Activated naive CD4-positive, alpha-beta T cell treated with anti-CD3 and anti-CD28 coated beads for 36 hours (primary cell): Measurements from ENCODE around the gene CASTOR2. TPM values are rescaled to one million over a fixed set of nuclear protein-coding genes. Genes with fewer than 3 reads are reported as not detected.
"Not testable (repeated sequence)": the region's sequence is repeated elsewhere in the genome, so short reads cannot be mapped to it uniquely, and the experiment has no call there.

Experiments
- CTCF ChIA-PET: fragments of 350-600 bp; sonication (Branson Sonifier 250); formaldehyde crosslinking; loops from one replicate; lab custom pipeline; 2021; ENCODE audit warnings: antibody characterized with exemption; lab: Charles Lee
- DNase-seq: peaks from one replicate; pipeline ENCODE4 v3.0.0-alpha.2; 2020
- H3K27ac Mint-ChIP-seq: one replicate; pipeline ENCODE4 v1.8.0; 2021; ENCODE audit warnings: mild to moderate bottlenecking, mixed read lengths
- H3K27me3 Mint-ChIP-seq: one replicate; pipeline ENCODE4 v1.8.0; 2021; ENCODE audit warnings: low read depth, mixed read lengths
- H3K36me3 Mint-ChIP-seq: one replicate; pipeline ENCODE4 v1.8.0; 2021; ENCODE audit warnings: low read depth, mixed read lengths
- H3K4me1 Mint-ChIP-seq: one replicate; pipeline ENCODE4 v1.8.0; 2021; ENCODE audit warnings: low read depth, mixed read lengths
- H3K4me3 Mint-ChIP-seq: one replicate; pipeline ENCODE4 v1.8.0; 2021; ENCODE audit warnings: mild to moderate bottlenecking, moderate library complexity, mixed read lengths
- H3K9me3 Mint-ChIP-seq: one replicate; pipeline ENCODE4 v1.8.0; 2021; ENCODE audit warnings: mixed read lengths
- intact Hi-C: fragments of 100-400 bp; cut with micrococcal nuclease; formaldehyde crosslinking; loops from one replicate; pipeline ENCODE4 v1.15.1; 2023
- total RNA-seq, 2 experiments: library from RNA; stranded (reverse); gene quantifications; one replicate each; pipeline ENCODE4 v1.2.3, GENCODE V29; 2021

The CASTOR2 gene
- total RNA-seq, 2 experiments from 2014 or later, result 1.3 to 2.1 TPM

DNA sequence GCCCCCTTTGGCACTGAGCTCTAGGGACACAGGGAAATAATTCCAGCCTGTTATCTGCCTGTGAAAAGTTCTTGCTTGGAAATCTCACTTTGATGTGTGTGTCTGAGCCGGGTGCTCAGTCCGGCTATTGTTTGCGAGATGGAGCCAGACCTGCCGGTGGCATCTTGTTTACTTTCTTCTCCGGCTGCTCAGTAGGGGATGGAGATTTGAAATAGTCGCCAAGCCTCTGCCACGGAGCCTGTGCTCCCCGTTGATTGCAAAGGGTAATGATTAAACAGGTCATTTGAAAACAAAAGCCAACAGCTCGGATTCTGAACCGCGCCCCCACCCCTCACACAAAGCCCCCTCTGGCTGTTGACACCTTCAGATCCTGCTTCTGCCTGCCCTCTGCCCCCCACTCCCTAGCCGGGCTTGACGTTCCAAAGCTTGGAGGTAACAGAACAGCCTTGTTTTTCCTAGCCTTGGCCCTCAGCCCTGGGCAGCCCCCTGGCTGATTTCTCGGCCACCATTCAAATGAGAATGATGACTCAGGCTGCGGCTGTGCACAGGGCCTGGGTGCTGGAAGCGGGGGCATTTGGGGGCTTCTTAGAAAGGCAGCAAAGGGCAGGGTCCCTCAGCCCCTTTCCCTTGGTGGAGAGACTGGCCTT lies 1.8 kb downstream of the CASTOR2 start:
- intact Hi-C loops, result not testable (repeated sequence)

DNA sequence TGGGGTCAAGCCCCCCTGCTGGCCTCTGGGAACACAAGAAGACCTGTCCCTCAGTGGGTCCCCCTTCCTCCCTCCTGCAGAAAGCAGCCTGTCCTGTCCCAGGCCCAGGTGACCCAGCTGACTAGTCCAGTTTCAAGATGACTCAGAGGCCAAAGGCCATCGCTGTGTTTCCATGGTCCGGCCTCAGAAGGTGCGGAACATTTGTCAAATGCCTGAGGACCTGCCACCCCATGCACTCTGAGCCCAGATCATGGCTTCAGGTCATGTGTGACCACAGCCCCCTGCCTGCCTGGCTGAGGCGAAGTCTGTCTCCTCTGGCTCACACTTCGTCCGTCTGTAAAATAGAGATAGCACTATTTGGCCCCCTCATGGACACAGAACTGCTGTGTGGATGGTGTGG lies 2.4 kb downstream of the CASTOR2 start:
- H3K27me3 Mint-ChIP-seq, CTCF ChIA-PET, intact Hi-C loops, H3K9me3 Mint-ChIP-seq, H3K36me3 Mint-ChIP-seq, H3K4me1 Mint-ChIP-seq, H3K4me3 Mint-ChIP-seq, DNase-seq, H3K27ac Mint-ChIP-seq: not testable (repeated sequence)

More for the DNA sequence above, 1.8 kb downstream of the CASTOR2 start:
- H3K9me3 Mint-ChIP-seq, H3K27ac Mint-ChIP-seq, H3K4me3 Mint-ChIP-seq, H3K36me3 Mint-ChIP-seq, H3K4me1 Mint-ChIP-seq, H3K27me3 Mint-ChIP-seq, DNase-seq, CTCF ChIA-PET: not testable (repeated sequence)

DNA sequence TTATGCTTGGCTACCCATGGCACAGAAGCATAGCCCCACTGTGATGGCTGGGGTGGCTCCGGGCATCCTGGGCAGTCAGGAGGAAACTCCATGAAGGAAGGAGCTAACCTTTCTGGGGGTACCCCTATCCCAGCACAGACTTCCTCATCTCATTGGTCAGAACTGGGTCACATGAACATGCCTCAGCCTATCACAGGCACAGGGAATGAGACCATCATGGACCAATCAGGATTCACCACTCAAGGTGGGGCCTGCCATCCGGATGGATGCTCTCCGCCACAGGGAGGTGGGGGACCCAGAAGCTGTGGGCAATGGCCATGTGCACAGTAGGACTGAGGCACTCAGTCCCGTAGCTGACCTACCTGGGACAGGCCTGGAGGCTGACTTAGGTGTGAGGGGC lies 6.9 kb downstream of the CASTOR2 start:
- H3K4me3 Mint-ChIP-seq, H3K27me3 Mint-ChIP-seq, H3K27ac Mint-ChIP-seq, DNase-seq, intact Hi-C loops, H3K9me3 Mint-ChIP-seq, H3K36me3 Mint-ChIP-seq, CTCF ChIA-PET, H3K4me1 Mint-ChIP-seq: not testable (repeated sequence)

DNA sequence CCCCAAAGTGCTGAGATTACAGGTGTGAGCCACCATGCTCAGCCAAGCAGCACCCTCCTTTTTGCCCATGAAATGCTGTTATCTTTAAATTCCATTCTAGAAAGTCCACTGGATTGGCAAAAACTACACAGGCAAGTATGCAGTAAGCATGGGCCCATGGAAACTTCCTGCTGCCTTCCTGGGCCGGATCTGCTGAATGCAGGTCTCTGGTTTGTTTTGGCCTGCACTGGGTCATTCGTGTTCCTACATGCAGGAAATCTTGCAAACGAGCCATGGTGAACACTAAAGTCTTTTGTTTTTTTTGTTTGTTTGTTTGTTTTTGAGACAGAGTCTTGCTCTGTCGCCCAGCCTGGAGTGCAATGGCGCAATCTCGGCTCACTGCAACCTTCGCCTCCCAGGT lies 7.9 kb downstream of the CASTOR2 start:
- intact Hi-C loops, H3K4me1 Mint-ChIP-seq, H3K9me3 Mint-ChIP-seq, H3K36me3 Mint-ChIP-seq, CTCF ChIA-PET, DNase-seq, H3K27ac Mint-ChIP-seq, H3K27me3 Mint-ChIP-seq, H3K4me3 Mint-ChIP-seq: not testable (repeated sequence)

DNA sequence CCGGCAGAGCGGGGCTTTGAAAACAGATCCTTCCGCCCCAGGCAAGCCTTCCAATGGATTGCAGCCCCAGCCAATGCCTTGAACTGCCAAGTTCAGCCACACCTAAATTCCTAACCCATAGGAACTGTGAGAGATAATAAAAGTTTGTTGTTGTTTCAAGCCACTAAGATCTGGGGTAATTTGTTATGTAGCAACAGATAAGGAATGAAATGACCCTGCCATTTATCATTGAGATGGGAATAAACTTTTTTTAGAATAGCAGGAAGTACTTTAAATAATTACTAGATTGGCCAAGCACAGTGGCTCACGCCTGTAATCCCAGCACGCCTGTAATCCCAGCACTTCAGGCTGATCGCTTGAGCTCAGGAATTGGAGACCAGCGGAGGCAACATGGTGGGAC lies 11.5 kb downstream of the CASTOR2 start:
- DNase-seq, H3K4me3 Mint-ChIP-seq, CTCF ChIA-PET, H3K27me3 Mint-ChIP-seq, H3K27ac Mint-ChIP-seq, H3K9me3 Mint-ChIP-seq, H3K36me3 Mint-ChIP-seq, intact Hi-C loops, H3K4me1 Mint-ChIP-seq: not testable (repeated sequence)

DNA sequence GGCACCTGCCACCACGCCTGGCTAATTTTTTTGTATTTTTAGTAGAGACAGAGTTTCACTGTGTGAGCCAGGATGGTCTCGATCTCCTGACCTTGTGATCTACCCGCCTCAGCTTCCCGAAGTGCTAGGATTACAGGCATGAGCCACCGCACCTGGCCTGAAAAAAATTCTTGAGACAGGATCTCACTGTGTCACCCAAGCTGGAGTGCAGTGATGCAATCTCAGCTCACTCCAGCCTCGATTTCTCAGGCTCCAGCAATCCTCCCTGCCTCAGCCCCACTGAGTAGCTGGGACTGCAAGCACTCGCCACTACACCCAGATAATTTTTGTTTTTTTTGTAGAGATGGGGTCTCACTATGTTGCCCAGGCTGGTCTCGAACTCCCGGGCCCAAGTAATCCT lies 13.0 kb downstream of the CASTOR2 start:
- CTCF ChIA-PET, H3K9me3 Mint-ChIP-seq, H3K4me1 Mint-ChIP-seq: not testable (repeated sequence)

DNA sequence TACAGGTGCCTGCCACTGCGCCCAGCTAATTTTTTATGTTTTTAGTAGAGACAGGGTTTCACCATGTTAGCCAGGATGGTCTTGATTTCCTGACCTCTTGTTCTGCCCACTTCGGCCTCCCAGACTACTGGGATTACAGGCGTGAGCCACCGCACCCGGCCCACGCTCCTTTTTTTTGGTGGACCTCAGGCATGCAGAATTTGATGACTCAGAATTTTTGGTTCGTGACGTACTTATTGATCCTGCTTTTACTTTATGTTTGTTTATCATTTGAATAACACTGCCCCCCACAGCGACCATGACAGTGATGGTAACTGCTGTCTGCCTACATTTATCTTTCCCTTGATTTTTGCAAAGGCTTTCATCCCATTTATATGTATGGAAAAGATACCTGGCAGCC lies 23.9 kb downstream of the CASTOR2 start:
- H3K27me3 Mint-ChIP-seq, H3K4me1 Mint-ChIP-seq, CTCF ChIA-PET, H3K27ac Mint-ChIP-seq, H3K36me3 Mint-ChIP-seq, H3K9me3 Mint-ChIP-seq, DNase-seq, H3K4me3 Mint-ChIP-seq, intact Hi-C loops: not testable (repeated sequence)

More for the DNA sequence above, 13.0 kb downstream of the CASTOR2 start:
- H3K4me3 Mint-ChIP-seq, H3K36me3 Mint-ChIP-seq, H3K27ac Mint-ChIP-seq, H3K27me3 Mint-ChIP-seq, DNase-seq, intact Hi-C loops: not testable (repeated sequence)

DNA sequence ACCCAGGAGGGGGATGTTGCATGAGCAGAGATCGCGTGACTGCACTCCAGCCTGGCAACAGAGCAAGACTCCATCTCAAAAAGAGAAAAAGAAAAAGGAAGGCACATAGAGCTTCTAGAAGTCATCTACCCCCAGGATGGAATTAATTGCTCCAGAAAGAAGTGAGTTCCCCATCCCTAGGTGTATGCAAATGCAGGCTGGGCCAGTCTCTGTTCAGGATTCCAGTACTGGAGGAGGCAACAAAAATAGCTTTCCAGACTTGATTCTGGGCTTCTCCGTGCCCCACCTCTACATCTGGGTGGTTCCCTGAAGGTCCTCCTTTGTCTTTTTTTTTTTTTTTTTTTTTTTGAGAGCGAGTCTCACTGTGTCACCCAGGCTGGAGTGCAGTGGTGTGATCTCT lies 28.6 kb downstream of the CASTOR2 start:
- Mint-ChIP-seq H3K4me3 (no peak overlapping the region), H3K36me3 (no peaks in the 10 kb centered on the region), H3K27me3 (no peaks in the 10 kb centered on the region), H3K27ac (no peak overlapping the region), H3K4me1 (peaks cover 5% of the 10 kb centered on the region), H3K9me3 (no peaks in the 10 kb centered on the region)
- intact Hi-C loops, result no loop called here
- CTCF ChIA-PET, result no interaction called here
- DNase-seq, result no peak

DNA sequence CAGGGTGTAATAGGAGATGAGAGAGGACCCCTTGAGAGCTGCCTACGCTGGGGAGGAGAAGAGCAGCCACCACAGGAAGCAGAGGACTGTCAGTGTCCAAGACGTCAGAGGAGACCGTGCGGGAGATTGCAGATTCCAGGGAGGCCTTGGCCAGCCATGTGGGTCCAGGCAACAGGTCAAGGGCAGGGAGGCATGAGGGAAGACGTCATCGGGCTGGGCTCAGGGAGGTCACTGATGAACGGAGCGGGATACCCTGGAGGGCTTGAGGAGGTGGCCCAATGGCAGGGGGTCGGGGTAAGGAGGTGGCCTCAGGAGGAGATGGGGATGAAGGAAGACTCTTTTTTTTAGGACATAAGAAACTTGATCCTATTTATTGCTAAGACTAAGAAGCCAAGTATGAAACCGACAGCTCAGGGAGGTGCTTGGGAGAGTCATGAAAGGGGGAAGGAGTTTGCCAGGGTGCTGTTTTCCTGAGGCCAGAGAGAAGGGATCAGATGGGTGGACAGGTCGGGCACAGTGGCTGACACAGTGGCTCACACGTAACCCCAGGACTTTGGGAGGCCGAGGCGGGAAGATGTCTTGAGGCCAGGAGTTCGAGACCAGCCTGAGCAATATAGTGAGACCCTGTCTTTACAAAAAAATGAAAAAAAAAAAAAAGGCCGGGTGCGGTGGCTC lies 30.5 kb downstream of the CASTOR2 start:
- H3K27ac Mint-ChIP-seq, H3K36me3 Mint-ChIP-seq, DNase-seq, CTCF ChIA-PET, intact Hi-C loops, H3K27me3 Mint-ChIP-seq, H3K4me1 Mint-ChIP-seq, H3K4me3 Mint-ChIP-seq, H3K9me3 Mint-ChIP-seq: not testable (repeated sequence)

DNA sequence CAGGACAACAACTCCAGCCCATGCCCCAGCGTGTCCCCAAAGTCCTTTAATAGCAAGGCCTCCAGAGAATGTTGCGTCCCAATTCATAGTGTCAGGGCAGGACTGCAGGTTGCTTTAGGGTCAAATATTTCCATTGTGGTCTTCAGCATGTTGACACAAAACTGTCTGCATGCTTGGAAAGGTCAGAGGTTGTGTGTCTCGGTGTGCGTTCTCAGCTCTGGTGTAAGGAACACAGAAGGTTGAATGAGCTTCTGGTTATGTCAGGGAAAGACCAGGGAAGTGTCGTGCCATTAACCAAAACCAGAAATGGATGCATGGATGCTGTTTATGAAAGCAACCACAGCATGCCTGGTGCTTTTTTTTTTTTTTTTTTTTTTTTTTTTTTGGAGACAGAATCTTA lies 31.9 kb downstream of the CASTOR2 start:
- H3K4me1 Mint-ChIP-seq, CTCF ChIA-PET, intact Hi-C loops, H3K27me3 Mint-ChIP-seq, H3K36me3 Mint-ChIP-seq, H3K9me3 Mint-ChIP-seq, H3K27ac Mint-ChIP-seq, DNase-seq, H3K4me3 Mint-ChIP-seq: not testable (repeated sequence)

DNA sequence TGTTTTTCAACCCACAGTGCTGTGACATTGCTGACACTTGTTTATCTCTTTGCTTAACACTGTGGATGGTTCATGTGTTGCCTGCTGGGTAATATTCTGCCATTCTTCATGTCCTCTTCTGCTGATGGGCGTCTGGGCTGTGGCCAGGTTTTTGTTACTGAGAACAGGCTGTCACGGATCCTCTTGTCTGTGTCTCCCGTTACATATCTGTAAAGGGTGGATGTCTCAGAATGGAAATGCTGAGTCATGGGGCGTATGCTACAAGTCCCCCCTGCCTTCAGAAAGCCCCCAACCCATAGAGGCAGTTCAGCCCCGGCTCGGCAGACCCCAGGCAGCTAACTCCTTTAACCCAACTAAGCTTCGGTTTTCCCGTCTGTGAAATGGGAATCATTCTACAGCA lies 33.3 kb downstream of the CASTOR2 start:
- H3K4me1 Mint-ChIP-seq, CTCF ChIA-PET, H3K9me3 Mint-ChIP-seq, H3K4me3 Mint-ChIP-seq, DNase-seq, H3K36me3 Mint-ChIP-seq, H3K27ac Mint-ChIP-seq, intact Hi-C loops, H3K27me3 Mint-ChIP-seq: not testable (repeated sequence)

DNA sequence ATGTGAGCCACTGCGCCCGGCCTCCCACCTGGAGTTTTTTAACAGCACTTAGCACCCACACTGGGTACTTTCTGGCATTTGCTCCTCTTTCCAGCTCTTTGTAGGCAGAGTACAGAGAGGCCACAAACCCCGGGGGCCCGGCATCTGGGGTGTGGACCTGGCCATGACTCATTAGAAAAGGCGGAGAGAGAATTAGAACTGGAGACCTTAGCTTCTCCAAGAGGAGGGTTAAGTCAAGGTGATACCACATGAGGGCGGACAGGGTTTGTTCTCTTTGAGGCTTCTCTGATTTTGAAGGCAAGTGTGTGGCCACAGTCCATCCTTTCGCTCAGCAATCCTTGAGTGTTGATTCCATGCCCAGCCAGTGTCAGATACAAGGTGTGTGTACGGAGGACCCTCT lies 36.9 kb downstream of the CASTOR2 start:
- DNase-seq, intact Hi-C loops, H3K4me1 Mint-ChIP-seq, H3K27ac Mint-ChIP-seq, CTCF ChIA-PET, H3K9me3 Mint-ChIP-seq, H3K27me3 Mint-ChIP-seq, H3K36me3 Mint-ChIP-seq, H3K4me3 Mint-ChIP-seq: not testable (repeated sequence)

DNA sequence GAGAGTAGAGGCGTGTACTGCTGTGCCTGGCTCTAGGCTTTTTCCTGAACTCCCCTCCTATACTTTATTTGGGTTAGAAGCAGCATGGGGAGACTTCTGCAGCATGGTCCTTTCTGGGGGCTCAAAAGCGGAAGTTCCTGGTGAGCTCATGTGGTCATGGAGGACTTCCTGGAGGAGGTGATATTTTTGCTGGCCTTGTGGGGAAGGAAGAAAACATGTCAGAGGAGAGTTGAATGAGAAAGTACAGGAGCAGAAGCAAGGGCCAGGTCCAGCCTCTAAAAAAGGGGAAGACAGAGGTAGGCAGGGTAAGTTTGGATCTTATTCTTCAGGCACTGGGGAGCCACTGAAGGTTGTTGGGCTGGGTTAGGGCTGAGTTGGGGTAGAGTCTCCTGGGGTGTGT lies 45.5 kb downstream of the CASTOR2 start:
- intact Hi-C loops, result no loop called here

More for the DNA sequence above, 45.5 kb downstream of the CASTOR2 start:
- Mint-ChIP-seq H3K27me3 (no peaks in the 10 kb centered on the region), H3K4me3 (no peak overlapping the region), H3K27ac (no peak overlapping the region), H3K9me3 (no peaks in the 10 kb centered on the region), H3K36me3 (no peaks in the 10 kb centered on the region), H3K4me1 (no peaks in the 10 kb centered on the region)
- DNase-seq, result no peak
- CTCF ChIA-PET, result no interaction called here
